ENCODE data around the gene FCRLB. TPM values are rescaled to one million over a fixed set of nuclear protein-coding genes. Genes with fewer than 3 reads are reported as not detected.

The FCRLB gene
- total RNA-seq, 1 donor from 2014 or later = 2.8 TPM

DNA sequence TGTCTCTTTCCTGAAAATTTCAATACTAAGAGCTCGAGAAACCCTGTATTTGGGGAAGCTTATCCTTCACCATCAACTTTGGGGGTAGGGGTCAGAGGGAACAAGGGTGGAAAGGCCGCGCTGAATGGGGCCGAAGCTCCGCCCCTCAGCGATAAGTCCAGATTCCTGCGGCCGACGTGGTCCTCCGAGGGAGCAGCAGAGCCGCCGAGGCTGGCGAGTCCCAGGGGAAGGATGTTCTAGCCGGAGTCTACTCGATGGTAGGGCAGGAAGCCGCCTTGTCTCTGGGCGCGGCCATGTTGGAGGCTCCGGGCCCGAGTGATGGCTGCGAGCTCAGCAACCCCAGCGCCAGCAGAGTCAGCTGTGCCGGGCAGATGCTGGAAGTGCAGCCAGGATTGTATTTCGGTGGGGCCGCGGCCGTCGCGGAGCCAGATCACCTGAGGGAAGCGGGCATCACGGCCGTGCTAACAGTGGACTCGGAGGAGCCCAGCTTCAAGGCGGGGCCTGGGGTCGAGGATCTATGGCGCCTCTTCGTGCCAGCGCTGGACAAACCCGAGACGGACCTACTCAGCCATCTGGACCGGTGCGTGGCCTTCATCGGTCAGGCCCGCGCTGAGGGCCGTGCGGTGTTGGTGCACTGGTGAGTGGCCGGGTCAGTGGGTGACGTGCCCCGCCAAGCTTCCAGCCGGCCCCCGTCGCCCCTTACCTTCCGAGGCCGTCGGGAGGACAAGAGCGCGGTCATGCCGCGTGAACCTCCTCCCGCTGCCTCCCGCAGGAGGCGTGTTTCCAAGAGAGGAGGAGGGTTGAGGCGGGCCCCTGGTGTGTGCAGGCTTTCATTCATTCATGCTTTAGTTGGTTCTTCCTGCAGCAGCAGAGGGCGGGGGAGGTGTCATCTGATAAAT, 28.4 kb downstream of the FCRLB start, which contains the start of gene DUSP12:
TSS of gene DUSP12 (plus strand) at position 278 of the 899 bp plus-strand sequence. CDS start at position 294, 16 bp downstream.
- Histone ChIP-seq H3K4me3 (peak within 1 kb of the TSS; percentile 98), H3K4me1 (peaks cover 20% of the 10 kb centered on the region), H3K36me3 (peaks cover 34% of the 10 kb centered on the region), H3K9me3 (no peaks in the 10 kb centered on the region), H3K27me3 (ENCODE audit: low read depth) (no peaks in the 10 kb centered on the region), H3K27ac (peak within 1 kb of the TSS; percentile 91)
- peak; percentile 99 to 100 for ATAC-seq
- TF ChIP-seq, protein P1, sequence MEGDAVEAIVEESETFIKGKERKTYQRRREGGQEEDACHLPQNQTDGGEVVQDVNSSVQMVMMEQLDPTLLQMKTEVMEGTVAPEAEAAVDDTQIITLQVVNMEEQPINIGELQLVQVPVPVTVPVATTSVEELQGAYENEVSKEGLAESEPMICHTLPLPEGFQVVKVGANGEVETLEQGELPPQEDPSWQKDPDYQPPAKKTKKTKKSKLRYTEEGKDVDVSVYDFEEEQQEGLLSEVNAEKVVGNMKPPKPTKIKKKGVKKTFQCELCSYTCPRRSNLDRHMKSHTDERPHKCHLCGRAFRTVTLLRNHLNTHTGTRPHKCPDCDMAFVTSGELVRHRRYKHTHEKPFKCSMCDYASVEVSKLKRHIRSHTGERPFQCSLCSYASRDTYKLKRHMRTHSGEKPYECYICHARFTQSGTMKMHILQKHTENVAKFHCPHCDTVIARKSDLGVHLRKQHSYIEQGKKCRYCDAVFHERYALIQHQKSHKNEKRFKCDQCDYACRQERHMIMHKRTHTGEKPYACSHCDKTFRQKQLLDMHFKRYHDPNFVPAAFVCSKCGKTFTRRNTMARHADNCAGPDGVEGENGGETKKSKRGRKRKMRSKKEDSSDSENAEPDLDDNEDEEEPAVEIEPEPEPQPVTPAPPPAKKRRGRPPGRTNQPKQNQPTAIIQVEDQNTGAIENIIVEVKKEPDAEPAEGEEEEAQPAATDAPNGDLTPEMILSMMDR (IDR thresholded peaks at IDR 0.05) = peak; percentile 21
- intact Hi-C loops (cut with DNase I) = loop anchor here (10.0 kb wide), 1 partner anchor 265 kb away; no protein-coding TSS in a partner anchor
- DNase-seq = peak; percentile 95

DNA sequence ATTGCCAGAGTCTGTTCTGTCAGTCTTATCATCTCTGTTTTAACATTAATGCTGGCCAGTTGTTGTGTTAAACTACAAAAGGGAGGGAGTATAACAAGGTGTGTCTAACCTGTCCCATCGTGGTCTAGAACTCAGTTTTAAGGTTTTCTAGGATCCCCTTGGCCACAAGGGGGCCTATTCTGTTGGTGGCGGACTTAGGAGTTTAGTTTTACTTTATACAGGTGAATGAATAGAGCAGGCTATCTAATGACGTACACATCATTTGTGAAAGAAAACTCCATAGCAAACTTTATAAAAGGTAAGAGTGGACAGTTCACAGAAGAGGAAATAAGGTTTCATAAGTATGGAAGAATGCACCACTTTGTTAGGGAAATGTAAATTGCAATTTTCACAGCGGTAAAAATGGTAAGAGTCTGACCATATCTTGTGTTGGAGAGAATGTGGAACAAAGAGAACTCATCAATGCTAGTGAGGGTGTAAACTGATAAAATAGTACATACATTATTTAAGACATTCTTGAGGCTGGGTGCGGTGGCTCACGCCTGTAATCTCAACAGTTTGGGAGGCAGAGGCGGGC, 42.3 kb downstream of the FCRLB start:
- H3K9me3 ChIP-seq = no peaks in the 10 kb centered on the region
- TF ChIP-seq, protein P1 (IDR thresholded peaks at IDR 0.05) = peak; percentile 44
- no peaks in the 10 kb centered on the region for H3K27me3 ChIP-seq (ENCODE audit: low read depth)
- peaks cover 14% of the 10 kb centered on the region for H3K36me3 ChIP-seq
- no peak for DNase-seq
- no peak overlapping the region for H3K4me3 ChIP-seq
- peaks cover 19% of the 10 kb centered on the region for H3K4me1 ChIP-seq
- intact Hi-C loops (cut with DNase I) = no loop called here
- ATAC-seq = no peak
- H3K27ac ChIP-seq = no peak overlapping the region

DNA sequence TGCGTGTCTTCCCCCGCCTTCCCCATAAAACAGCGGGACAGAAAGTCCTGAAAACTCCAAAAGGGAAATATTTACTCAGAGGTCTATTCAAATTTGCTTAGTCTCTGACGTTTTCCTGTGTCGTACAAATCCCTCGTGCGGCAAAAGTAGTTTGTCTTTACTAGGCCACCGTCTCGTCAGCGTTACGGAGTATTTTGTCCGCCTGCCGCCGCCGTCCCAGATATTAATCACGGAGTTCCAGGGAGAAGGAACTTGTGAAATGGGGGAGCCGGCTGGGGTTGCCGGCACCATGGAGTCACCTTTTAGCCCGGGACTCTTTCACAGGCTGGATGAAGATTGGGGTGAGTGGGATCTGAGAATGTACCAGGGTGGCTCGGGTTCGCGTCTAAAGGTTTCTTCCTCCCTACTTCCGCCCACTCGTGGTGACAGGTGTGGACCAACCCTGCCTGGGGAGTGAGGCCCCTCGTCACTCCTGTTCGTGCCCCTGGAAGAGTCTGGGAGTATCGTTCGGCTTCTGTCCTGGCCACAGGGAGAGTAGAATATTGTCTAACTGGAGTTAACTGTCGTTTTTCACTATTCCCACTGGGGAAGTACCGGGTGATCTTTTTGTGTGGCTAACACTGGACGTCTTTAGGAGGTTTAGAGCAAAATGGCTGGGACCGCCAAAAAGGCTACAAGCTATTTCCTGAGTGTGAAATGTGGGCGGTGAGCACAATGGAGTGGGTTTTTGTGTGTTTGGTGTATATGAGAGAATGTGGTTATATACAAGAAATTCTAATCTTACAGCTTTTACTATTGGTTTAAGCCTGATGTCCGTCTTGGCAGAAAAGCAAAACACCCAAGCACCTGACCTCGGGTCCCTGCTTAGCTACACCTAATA, 45.0 kb downstream of the FCRLB start, which contains the start of gene ATF6:
TSS of gene ATF6 (plus strand) at position 219 of the 880 bp plus-strand sequence. CDS start at position 260, 41 bp downstream.
- peaks cover 38% of the 10 kb centered on the region for H3K4me1 ChIP-seq
- intact Hi-C loops (cut with DNase I) = no loop called here
- no peaks in the 10 kb centered on the region for H3K27me3 ChIP-seq (ENCODE audit: low read depth)
- H3K9me3 ChIP-seq = no peaks in the 10 kb centered on the region
- DNase-seq (peak; percentile 91), ATAC-seq (peak; percentile 93 to 96)
- H3K27ac ChIP-seq = peak within 1 kb of the TSS; percentile 85
- TF ChIP-seq, protein P1 (IDR thresholded peaks at IDR 0.05) = no peak
- H3K4me3 ChIP-seq = peak within 1 kb of the TSS; percentile 71
- H3K36me3 ChIP-seq = no peaks in the 10 kb centered on the region

DNA sequence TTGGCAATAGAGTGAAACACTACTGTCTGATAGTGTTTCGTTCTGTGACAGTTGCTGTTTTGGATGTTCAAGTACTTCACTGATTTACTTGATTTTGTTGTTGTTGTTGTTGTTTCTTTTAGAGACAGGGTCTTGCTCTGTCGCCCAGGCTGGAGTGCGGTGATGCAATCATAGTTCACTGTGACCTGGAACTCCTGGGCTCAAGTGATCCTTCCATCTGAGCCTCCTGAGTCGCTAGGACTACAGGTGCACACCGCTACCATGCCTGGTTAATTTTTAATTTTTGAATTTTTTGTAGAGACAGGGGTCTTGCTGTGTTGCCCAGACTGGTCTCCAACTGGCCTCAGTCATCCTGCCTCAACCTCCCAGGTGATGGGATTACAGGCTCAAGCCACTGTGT, 47.1 kb downstream of the FCRLB start:
- ATAC-seq (no peak), DNase-seq (no peak)
- H3K9me3 ChIP-seq = no peaks in the 10 kb centered on the region
- H3K4me1 ChIP-seq = peaks cover 57% of the 10 kb centered on the region
- H3K4me3 ChIP-seq = no peak overlapping the region
- intact Hi-C loops (cut with DNase I) = no loop called here
- no peaks in the 10 kb centered on the region for H3K36me3 ChIP-seq
- TF ChIP-seq, protein P1 (IDR thresholded peaks at IDR 0.05) = no peak
- no peak overlapping the region for H3K27ac ChIP-seq
- H3K27me3 ChIP-seq (ENCODE audit: low read depth) = no peaks in the 10 kb centered on the region

Measured in lower lobe of right lung (tissue), 2 donors.